ENCODE measurements around the gene APOA5. TPM values are rescaled to one million over a fixed set of nuclear protein-coding genes. Genes with fewer than 3 reads are reported as not detected.
A peak's percentile ranks its signal among the peaks of the same experiment; 100 is the strongest.

Gene APOA5
- total RNA-seq, 3 donors from 2014 or later: not detected

DNA sequence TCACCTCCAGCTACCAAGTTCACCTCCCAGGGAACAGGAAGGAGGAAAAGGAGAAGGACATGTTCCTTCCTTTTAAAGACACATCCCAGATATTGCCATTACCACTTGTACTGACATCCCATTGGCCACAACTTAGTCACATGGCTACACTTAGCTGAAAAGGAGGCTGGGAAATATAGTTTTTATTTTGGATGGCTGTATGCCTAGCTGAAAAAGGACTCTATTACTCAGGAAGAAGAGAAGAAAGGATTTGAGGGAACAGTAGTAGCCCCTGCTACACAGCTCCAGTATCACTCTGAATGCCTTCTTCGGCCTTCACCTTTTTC, 2.1 kb upstream of the APOA5 start:
- DNase-seq (ENCODE audit: low spot score in 2 of 2): no peak
- Histone ChIP-seq H3K4me3 (no peak overlapping the region), H3K4me1 (no peaks in the 10 kb centered on the region), H3K27me3 (peaks cover 0 to 4% of the 10 kb centered on the region in 2 donors), H3K27ac (no peak overlapping the region), H3K36me3 (no peaks in the 10 kb centered on the region), H3K9me3 (no peaks in the 10 kb centered on the region)
- TF ChIP-seq, protein P1, sequence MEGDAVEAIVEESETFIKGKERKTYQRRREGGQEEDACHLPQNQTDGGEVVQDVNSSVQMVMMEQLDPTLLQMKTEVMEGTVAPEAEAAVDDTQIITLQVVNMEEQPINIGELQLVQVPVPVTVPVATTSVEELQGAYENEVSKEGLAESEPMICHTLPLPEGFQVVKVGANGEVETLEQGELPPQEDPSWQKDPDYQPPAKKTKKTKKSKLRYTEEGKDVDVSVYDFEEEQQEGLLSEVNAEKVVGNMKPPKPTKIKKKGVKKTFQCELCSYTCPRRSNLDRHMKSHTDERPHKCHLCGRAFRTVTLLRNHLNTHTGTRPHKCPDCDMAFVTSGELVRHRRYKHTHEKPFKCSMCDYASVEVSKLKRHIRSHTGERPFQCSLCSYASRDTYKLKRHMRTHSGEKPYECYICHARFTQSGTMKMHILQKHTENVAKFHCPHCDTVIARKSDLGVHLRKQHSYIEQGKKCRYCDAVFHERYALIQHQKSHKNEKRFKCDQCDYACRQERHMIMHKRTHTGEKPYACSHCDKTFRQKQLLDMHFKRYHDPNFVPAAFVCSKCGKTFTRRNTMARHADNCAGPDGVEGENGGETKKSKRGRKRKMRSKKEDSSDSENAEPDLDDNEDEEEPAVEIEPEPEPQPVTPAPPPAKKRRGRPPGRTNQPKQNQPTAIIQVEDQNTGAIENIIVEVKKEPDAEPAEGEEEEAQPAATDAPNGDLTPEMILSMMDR (IDR thresholded peaks at IDR 0.05): no peak
- TF ChIP-seq POLR2AphosphoS5 (IDR thresholded peaks at IDR 0.05): no peak
- no peak for TF ChIP-seq POLR2A (IDR thresholded peaks at IDR 0.05)
- intact Hi-C loops (cut with DNase I; ENCODE audit: low total_unique reads): no loop called here

DNA sequence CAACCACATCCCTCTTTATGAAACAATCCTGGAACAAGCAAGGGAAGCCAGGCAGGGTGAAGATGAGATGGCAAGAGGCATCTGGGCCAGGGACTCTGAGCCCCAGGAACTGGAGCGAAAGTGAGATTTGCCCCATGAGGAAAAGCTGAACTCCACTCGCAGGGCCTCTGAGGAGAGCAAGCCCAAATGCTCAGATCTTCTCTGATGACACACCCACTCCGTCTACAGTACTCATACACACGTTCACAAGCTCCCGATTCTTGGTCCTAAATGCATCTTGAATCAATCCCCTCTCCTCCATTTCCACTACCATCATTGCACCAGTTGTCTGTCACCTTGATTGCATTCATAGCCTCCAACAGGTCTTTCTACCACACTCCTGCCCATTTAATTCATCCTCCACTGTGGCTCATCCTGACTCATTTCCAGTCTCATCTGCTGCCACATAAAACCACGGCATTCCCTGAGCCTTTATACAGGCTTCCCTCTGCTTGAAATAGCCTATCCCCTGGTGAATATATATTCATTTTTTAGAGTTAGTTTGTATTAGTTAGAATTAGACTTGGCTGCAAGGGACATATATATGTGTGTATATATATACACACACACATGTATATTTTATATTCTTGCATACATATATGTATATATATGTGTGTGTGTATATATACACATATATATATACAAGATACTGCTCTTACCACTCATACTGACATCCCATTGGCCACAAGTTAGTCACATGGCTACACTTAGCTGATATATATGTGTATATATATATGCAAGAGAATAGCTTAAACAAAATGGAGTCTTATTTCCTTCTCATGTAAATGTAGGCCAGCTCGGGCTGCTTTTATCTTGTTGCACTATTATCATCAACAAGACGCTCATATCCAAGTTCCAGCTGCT, 1.4 kb upstream of the APOA5 start:
- TF ChIP-seq, protein P1 (IDR thresholded peaks at IDR 0.05): no peak
- no peak for TF ChIP-seq POLR2A (IDR thresholded peaks at IDR 0.05)
- Histone ChIP-seq H3K4me3 (no peak overlapping the region), H3K36me3 (no peaks in the 10 kb centered on the region), H3K27ac (no peak overlapping the region), H3K4me1 (no peaks in the 10 kb centered on the region), H3K9me3 (no peaks in the 10 kb centered on the region), H3K27me3 (peaks cover 0 to 4% of the 10 kb centered on the region in 2 donors)
- intact Hi-C loops (cut with DNase I; ENCODE audit: low total_unique reads): no loop called here
- no peak for DNase-seq (ENCODE audit: low spot score in 2 of 2)

- H3K27ac ChIP-seq: no peak overlapping the region
- intact Hi-C loops (cut with DNase I; ENCODE audit: low total_unique reads): no loop called here
- DNase-seq (ENCODE audit: low spot score in 2 of 2): no peak
- no peak for TF ChIP-seq POLR2A (IDR thresholded peaks at IDR 0.05)
- TF ChIP-seq, protein P1 (IDR thresholded peaks at IDR 0.05): no peak
- no peak for TF ChIP-seq POLR2AphosphoS5 (IDR thresholded peaks at IDR 0.05)
- H3K9me3 ChIP-seq: no peaks in the 10 kb centered on the region
- no peak overlapping the region for H3K4me3 ChIP-seq
- H3K36me3 ChIP-seq: no peaks in the 10 kb centered on the region
- peaks cover 0 to 4% of the 10 kb centered on the region in 2 donors for H3K27me3 ChIP-seq
- H3K4me1 ChIP-seq: no peaks in the 10 kb centered on the region
These were observed 627 bp upstream of the APOA5 start for GRCh38 chr11:116792144-116792868.

- DNase-seq (ENCODE audit: low spot score in 2 of 2): peak; percentile 41 to 74
- Histone ChIP-seq H3K4me3 (peak overlapping the region in 2 of 3 donors; percentile 18 to 24), H3K9me3 (no peaks in the 10 kb centered on the region), H3K27ac (no peak overlapping the region), H3K27me3 (peaks cover 0 to 4% of the 10 kb centered on the region in 2 donors), H3K36me3 (no peaks in the 10 kb centered on the region), H3K4me1 (peaks cover 0 to 9% of the 10 kb centered on the region in 2 donors)
- intact Hi-C loops (cut with DNase I; ENCODE audit: low total_unique reads): no loop called here
- TF ChIP-seq POLR2A (IDR thresholded peaks at IDR 0.05) (no peak), POLR2AphosphoS5 (IDR thresholded peaks at IDR 0.05) (no peak)
- TF ChIP-seq, protein P1 (IDR thresholded peaks at IDR 0.05): peak; percentile 77 to 90 (median 85)
These were observed 472 bp downstream of the APOA5 start for GRCh38 chr11:116791002-116791812.

Measured in breast epithelium (tissue), 4 donors.